ENCODE results near the gene TRAPPC3.

The TRAPPC3 gene

GRCh38 chr1:36151134-36151844, 2.0 kb upstream of the TRAPPC3 start:
- no peak for DNase-seq

GRCh38 chr1:36150296-36151133, 1.2 kb upstream of the TRAPPC3 start:
- peak; percentile 96 for DNase-seq

DNA sequence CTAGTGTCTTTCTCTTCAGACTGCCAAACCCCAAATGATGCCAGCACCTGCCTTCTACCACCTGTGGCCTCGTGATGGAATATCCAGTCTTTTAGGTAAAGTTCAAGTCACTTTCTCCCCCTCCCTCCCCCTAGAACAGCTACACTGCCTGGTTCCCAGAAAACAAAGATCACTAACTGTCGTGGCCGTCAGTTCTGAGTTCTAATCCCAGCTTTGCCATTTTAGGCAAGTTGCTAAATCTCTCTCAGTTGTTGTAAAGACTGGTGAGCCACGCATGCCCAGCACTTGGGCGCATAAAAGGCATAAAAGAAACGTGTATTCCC, 648 bp upstream of the TRAPPC3 start:
- DNase-seq, result no peak

DNA sequence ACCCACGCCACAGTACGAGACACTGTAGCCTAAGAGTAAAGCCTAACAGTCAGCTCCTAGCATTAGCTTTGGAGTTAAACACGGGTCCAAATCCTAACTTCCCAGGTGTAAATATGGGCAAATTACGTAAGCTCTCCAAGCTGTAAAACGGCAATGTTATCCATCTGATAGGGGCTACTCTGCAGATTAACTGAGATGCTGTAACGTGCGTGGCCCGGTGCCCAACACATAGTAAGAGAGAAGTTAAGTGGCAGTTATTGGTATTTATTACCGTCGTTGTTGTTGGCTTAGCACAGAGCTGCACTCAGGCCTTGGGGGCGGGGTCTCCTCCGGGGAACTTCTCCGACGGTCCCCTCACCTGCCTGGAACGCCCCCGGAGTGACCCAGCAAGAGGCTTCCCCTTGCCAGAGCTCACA, 457 bp downstream of the TRAPPC3 start:
- no peak for DNase-seq

GRCh38 chr1:36144413-36144812, 4.9 kb downstream of the TRAPPC3 start:
- DNase-seq, result no peak

DNA sequence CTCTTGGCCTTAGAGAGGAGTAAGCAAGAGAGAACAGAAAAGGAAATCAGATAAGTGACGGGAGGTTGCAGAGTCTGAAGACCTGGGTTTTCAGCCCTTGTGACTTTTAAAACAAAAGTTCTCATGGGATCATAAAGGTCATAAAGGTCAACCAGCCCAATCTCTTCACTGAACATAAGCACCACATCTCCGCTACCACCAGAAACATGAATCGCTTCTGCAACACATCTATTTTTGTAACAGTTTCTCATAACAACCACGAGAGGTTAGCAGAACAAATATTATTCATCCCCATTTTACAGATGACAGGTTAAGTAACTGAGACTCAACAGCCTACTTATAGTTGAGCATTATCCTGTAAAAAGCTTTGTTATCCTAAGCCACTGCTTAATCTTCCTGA, 5.9 kb downstream of the TRAPPC3 start:
- no peak for DNase-seq

GRCh38 chr1:36142121-36142520, 7.2 kb downstream of the TRAPPC3 start:
- no peak for DNase-seq

GRCh38 chr1:36139521-36139920, 9.8 kb downstream of the TRAPPC3 start:
- DNase-seq, result no peak

DNA sequence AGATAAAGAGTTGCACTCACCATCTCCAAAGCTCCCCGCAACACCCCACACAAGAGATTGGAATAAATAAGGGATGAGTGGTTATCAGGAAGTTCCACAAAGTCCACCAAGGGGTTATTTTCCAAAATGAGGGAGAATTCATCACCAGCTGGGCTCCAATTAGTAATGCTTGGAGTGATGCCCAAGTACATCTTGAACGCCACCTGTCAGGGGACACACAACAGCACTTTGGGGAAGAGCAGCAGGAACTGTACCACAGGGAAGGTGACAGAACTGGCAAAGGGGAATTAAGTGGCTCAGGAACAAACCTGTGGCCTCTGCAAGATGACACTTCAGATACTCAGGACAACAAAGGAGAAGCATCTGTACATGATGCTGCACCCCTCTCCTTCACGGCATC, 11.5 kb downstream of the TRAPPC3 start:
- no peak for DNase-seq

DNA sequence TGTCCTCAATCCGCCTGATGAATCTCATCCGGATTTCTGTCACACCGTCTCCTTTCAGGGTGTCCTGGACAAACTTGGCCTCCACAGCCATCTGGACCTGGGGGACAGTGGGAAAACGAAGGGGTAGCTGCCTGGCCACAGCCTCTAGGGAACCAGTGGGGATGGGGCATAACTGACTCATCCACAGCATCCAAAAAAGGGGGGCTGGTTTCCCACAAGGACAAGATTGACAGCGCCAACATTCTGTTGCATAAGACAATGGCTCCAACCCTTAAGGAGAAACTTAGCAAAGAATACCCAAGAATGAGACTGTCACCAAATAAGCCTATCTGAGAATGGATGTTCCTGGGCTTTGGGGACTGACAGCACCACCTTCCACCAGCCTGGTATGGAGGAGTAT, 12.1 kb downstream of the TRAPPC3 start:
- peak; percentile 36 for DNase-seq

DNA sequence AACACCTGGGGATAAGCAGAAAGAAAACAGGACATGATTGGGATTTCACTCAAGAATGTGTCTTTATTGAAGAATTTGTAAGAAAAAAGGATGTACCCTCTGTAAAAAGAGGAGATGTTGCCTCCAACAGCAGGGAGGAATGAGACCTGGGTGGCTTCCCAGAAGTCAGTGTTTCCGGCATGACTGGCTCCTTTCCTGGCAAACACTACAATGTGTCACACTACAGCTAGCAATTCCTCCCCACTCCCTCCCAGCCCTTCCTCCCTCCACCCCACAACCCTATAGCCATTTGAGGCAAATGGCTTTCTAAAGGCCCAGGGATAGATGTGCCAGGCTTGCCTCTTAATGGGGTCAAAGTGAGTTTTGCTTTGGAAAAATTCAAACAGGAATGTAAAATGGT, 12.8 kb downstream of the TRAPPC3 start:
- peak; percentile 91 for DNase-seq

DNA sequence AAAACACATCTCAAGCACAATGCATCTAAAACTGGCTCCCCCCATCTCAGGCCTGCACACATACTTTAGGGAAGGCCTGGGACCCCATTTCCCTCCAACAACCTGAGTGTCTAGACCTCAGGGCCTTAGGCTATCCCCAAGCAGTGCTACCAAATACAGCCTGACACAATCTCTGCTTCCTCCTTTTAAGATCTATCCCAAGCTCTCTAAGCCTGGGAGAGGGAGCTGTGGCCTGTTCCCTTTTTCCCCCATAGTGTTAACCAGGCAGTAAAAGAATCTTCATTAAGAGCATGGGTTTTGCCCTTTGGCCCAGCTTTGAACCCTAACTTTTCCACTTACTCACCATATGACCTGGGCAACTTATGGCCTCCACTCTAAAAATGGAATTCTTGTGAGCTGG, 13.5 kb downstream of the TRAPPC3 start:
- DNase-seq, result no peak

- DNase-seq, result no peak
Measured at GRCh38 chr1:36135330-36135667, 14.0 kb downstream of the TRAPPC3 start.

DNA sequence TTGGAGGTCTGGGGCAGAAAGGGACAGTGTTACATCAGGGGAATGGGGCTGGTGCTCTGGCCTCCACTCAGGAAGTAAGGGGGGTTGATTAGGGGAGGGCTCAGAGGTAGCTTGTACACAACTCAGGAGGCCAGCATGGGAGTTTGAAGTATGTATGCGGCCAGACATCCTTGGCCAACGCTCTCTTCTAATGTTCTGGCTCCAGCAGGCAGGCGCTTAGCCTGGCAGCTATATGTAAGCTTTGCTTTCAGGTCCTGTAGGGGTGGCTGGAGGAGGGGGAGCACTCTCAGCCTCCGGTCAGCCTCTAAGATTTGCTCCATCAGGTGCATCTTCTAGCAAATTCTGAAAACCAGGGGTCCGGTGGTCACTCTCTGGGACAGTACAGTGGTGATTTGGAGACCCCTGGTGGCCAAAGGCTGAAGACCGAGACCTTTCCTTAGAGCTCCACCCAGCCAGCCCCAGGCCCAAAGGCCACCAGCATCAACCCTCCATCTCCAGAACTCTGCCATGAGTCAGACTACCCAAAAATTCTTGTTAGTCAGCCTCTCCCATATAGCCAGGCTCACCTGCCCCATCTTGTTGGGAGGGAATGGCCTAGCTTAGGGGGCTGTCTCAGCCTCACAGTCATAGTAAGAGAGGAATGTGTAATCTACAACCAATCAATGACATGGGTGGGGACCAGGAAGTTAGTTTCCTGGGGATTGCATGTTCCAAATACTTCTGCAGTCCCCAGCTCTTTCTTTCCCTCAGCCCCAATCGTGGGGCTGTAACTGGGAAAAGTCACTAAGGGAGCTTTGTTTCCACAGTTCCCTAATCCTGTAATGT, 14.6 kb downstream of the TRAPPC3 start:
- peak; percentile 85 for DNase-seq

DNA sequence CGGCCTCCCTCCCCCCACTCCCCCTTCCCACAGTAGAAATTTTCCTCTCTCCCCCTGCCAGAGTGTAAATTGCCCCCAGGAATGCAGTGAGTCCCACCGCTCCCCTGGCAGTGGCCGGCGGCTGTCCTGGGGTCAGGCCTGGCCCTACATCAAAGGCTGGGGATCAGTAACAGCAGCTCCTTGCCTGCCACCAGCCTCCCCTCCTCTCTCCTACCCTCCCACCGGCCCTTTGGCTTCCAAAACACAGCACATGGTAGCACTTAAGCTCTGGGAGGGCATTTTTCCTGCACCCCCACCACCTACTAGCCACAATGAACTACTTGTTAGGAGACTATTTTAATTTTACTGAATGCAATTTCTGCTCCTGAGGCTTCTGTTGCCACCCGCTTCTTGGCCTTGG, 15.3 kb downstream of the TRAPPC3 start:
- DNase-seq, result no peak

DNA sequence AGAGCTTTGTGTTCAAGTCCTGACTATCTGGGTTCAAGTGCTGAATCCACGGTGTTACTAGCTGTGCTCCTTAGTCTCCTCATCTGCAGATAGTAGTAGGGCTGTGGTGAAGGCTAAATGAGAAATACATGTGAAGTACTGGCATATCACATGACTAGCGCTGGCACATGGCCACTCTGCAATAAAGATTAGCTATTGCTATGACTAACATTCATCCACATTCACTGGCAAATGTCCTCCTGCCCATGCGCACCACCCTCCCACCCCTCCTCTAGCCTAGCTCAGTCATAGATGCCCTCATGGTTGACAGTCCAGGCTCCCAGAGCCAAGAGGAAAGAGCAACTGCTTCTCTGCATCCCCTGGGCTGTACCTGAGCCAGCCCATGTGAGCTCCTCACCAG, 15.8 kb downstream of the TRAPPC3 start:
- peak; percentile 95 for DNase-seq

DNA sequence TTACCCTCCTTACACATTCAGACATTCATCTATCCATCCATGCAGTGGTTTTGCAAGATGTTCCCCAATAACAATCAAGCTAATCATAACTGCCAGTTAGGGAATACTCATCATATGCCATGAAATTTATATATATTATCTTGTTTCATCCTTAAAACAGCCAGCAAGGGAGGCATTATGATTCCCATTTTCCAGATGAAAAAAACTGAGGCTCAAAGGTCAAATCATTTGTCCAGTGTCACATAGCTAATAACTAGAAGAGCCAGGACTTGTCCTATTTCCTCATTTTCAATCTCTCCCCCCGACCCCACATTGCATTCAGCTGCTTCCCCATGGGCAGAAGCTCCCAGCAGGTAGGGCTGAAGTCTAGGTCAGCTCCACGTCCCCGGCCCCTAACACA, 17.3 kb downstream of the TRAPPC3 start:
- no peak for DNase-seq

DNA sequence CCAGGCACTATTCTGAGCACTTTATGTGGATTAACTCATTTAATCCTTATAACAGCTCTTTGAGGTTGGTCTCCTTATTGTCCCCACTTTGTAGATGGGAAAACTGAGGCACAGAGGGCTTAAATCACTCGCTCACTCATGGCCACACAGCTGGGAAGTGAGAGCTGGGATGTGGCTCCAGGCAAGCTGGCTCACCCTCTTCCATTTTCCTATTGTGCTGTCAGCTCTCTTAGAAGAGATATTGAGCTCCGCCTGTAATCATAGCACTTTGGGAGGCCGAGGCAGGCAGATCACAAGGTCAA, 20.4 kb downstream of the TRAPPC3 start:
- DNase-seq, result no peak

- DNase-seq, result peak; percentile 46
Measured at GRCh38 chr1:36128126-36128904, 21.0 kb downstream of the TRAPPC3 start.

GRCh38 chr1:36126797-36127500, 22.3 kb downstream of the TRAPPC3 start:
- no peak for DNase-seq

DNA sequence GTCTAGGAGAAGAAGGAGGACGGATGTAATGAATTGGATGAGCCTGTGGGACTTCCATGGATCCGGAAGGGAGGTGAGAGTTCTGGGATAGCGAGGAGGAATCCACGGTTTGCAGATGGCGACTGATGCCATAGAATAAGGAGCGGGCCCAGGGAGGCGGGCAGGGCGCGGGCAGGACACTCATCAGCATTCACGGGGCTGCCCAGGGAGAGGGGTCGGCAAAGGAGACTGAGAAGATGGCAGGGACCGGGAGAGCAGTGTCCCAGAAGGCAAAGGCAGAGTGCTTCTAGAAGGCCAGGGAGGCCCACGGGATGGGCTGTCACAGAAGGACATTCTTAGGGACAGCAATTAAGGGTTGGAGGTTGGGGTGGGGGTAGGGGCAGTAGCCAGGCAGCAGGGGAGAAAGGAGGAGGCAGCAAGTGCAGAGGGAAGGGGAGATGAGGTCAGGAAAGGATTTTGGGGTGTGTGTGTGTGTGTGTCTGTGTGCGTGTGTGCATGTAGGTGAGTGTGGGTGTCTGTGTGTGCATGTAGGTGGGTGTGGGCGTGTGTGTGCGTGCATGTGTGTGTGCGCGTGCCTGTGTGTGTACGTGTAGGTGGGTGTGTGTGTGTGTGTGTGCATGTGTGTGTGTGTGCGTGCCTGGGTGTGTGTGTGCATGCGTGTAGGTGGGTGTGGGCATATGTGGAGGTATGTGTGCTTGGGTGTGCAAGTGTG, 23.1 kb downstream of the TRAPPC3 start:
- no peak for DNase-seq

All from fibroblast of skin of scalp (primary cell).